ENCODE results near the gene BRME1. TPM values are rescaled to one million over a fixed set of nuclear protein-coding genes. Genes with fewer than 3 reads are reported as not detected.

BRME1 gene
- total RNA-seq, 4 donors from 2014 or later: 0.19 to 1.0 (median 0.56) TPM

- in situ Hi-C loops (cut with MboI; ENCODE audit: low sequenced_read_pairs in 4 of 4) (no loop called here), intact Hi-C loops (cut with DNase I; ENCODE audit: low total_unique reads) (loop anchor here (2.0 kb wide), 1 partner anchor 15 kb away; no protein-coding TSS in a partner anchor)
- DNase-seq: peak in 1 of 2 donors; percentile 86
- peaks cover 44 to 62% of the 10 kb centered on the region in 2 donors for H3K4me1 ChIP-seq
- no peaks in the 10 kb centered on the region for H3K27me3 ChIP-seq
- peak overlapping the region in 3 of 4 donors; percentile 12 to 81 (median 16) for H3K4me3 ChIP-seq
- peak in 1 of 2 donors; percentile 7 for ATAC-seq
- TF ChIP-seq CTCF (IDR thresholded peaks at IDR 0.05 in 4 of 5, conservative IDR thresholded peaks at IDR 0.05 in 1 of 5) (no peak), POLR2A (IDR thresholded peaks at IDR 0.05) (no peak)
- peak overlapping the region; percentile 96 to 100 (median 98) for H3K27ac ChIP-seq
- H3K9me3 ChIP-seq: no peaks in the 10 kb centered on the region
- peaks cover 0 to 11% of the 10 kb centered on the region in 2 donors for H3K36me3 ChIP-seq
Measured at GRCh38 chr19:13835791-13836723, 69.9 kb downstream of the BRME1 start.

- ATAC-seq (peak in 1 of 2 donors; percentile 0), DNase-seq (no peak)
- peak overlapping the region in 1 of 4 donors; percentile 18 for H3K4me3 ChIP-seq
- no peak for TF ChIP-seq POLR2A (IDR thresholded peaks at IDR 0.05)
- TF ChIP-seq CTCF (IDR thresholded peaks at IDR 0.05 in 4 of 5, conservative IDR thresholded peaks at IDR 0.05 in 1 of 5): no peak
- no peaks in the 10 kb centered on the region for H3K9me3 ChIP-seq
- intact Hi-C loops (cut with DNase I; ENCODE audit: low total_unique reads) (loop anchor here (2.0 kb wide), 1 partner anchor 16 kb away; no protein-coding TSS in a partner anchor), in situ Hi-C loops (cut with MboI; ENCODE audit: low sequenced_read_pairs in 4 of 4) (no loop called here)
- H3K4me1 ChIP-seq: peaks cover 44 to 62% of the 10 kb centered on the region in 2 donors
- peaks cover 0 to 16% of the 10 kb centered on the region in 2 donors for H3K36me3 ChIP-seq
- H3K27ac ChIP-seq: peak overlapping the region; percentile 96 to 100 (median 98)
- no peaks in the 10 kb centered on the region for H3K27me3 ChIP-seq
Measured at GRCh38 chr19:13834244-13835069, 71.5 kb downstream of the BRME1 start.

GRCh38 chr19:13833330-13834243, 72.3 kb downstream of the BRME1 start:
- intact Hi-C loops (cut with DNase I; ENCODE audit: low total_unique reads) (loop anchor here (2.0 kb wide), 2 partner anchors 17 to 39 kb away; partner anchors contain the start of gene ZSWIM4), in situ Hi-C loops (cut with MboI; ENCODE audit: low sequenced_read_pairs in 4 of 4) (no loop called here)
- DNase-seq (peak; percentile 91 to 96), ATAC-seq (peak; percentile 75 to 81)
- TF ChIP-seq CTCF (IDR thresholded peaks at IDR 0.05 in 4 of 5, conservative IDR thresholded peaks at IDR 0.05 in 1 of 5) (peak; percentile 39 to 62 (median 45)), POLR2A (IDR thresholded peaks at IDR 0.05) (peak in 1 of 2 donors; percentile 41)
- Histone ChIP-seq H3K4me1 (peaks cover 43 to 55% of the 10 kb centered on the region in 2 donors), H3K4me3 (peak overlapping the region; percentile 14 to 40 (median 19)), H3K36me3 (peaks cover 0 to 16% of the 10 kb centered on the region in 2 donors), H3K27ac (peak overlapping the region; percentile 96 to 100 (median 98)), H3K27me3 (no peaks in the 10 kb centered on the region), H3K9me3 (no peaks in the 10 kb centered on the region)

MicroRNA genes within 50 kb of the gene (microRNA counts, 767-probe panel; counts per million panel counts)
- microRNA hsa-miR-181c-5p (356 to 448 counts per million in 2 donors), microRNA hsa-miR-23a-3p (12,634 to 13,368 counts per million in 2 donors), microRNA hsa-miR-24-3p (8,069 to 8,088 counts per million in 2 donors), microRNA hsa-miR-27a-3p (356 to 448 counts per million in 2 donors)

Small RNA genes within 50 kb of the gene (microRNA-seq; reads per million reads assigned to microRNA genes)
- gene MIR181C (ENCODE audit: borderline replicate concordance in 2 of 2) (65.7 to 80.4 reads per million in 2 donors), gene MIR181D (ENCODE audit: borderline replicate concordance in 2 of 2) (66.2 to 72.6 reads per million in 2 donors)

Other genes starting within 250 kb of the BRME1 start
- gene MRI1, start 141.6 kb downstream of the BRME1 start, total RNA-seq: 10 to 100 TPM; 21.1 to 26.1 (median 23.4) TPM
- 100 to 1,000 TPM; 158 to 283 (median 222) TPM for gene C19orf53, start 131.7 kb downstream of the BRME1 start, total RNA-seq
- 1 to 10 TPM; 3.9 to 6.3 (median 5.0) TPM for gene ZSWIM4, start 110.7 kb downstream of the BRME1 start, total RNA-seq
- not detected for gene NANOS3, start 29.0 kb downstream of the BRME1 start, total RNA-seq
- gene CC2D1A, start 84 bp upstream of the BRME1 start, total RNA-seq: 10 to 100 TPM; 22.3 to 44.9 (median 33.7) TPM
- under 1 TPM in 2 of 4 donors, not detected in 2; 0.55 to 0.61 TPM for gene PODNL1, start 32.3 kb upstream of the BRME1 start, total RNA-seq
- 10 to 100 TPM; 11.2 to 38.8 (median 18.0) TPM for gene DCAF15, start 46.4 kb upstream of the BRME1 start, total RNA-seq
- 1 to 10 TPM; 2.7 to 7.2 (median 4.4) TPM for gene RFX1, start 100.2 kb upstream of the BRME1 start, total RNA-seq
- not detected for gene RLN3, start 122.0 kb upstream of the BRME1 start, total RNA-seq
- gene IL27RA, start 125.6 kb upstream of the BRME1 start, total RNA-seq: 1 to 10 TPM; 1.4 to 3.7 (median 2.0) TPM
- gene PALM3, start 156.0 kb upstream of the BRME1 start, total RNA-seq: not detected
- gene MISP3, start 166.7 kb upstream of the BRME1 start, total RNA-seq: 1 to 10 TPM; 1.8 to 8.0 (median 5.7) TPM
- not detected for gene C19orf67, start 179.7 kb upstream of the BRME1 start, total RNA-seq
- 10 to 100 TPM; 15.1 to 71.8 (median 40.2) TPM for gene SAMD1, start 184.6 kb upstream of the BRME1 start, total RNA-seq
- 100 to 1,000 TPM in 3 of 4 donors, 10 to 100 TPM in 1; 74.7 to 180 (median 147) TPM for gene PRKACA, start 211.6 kb upstream of the BRME1 start, total RNA-seq
- gene ASF1B, start 230.5 kb upstream of the BRME1 start, total RNA-seq: 1 to 10 TPM in 3 of 4 donors, not detected in 1; 1.2 to 4.1 (median 1.5) TPM